K562 (cell line): Measurements from ENCODE around the gene PAFAH1B1. TPM values are rescaled to one million over a fixed set of nuclear protein-coding genes. Genes with fewer than 3 reads are reported as not detected.

Experiments used
- ATAC-seq: fragments of 200-7000 bp; cut with Tn5 transposase; 3 replicates; pipeline ENCODE4 v1.9.1; 2020; ENCODE audit warnings: moderate library complexity
- BruUV-seq: library from RNA; stranded (reverse); fragments of 400-500 nt; replicated peaks from 2 replicates; lab custom pipeline; 2021; lab: Mats Ljungman, UMichigan
- CTCF ChIA-PET: fragments of 300-600 bp; formaldehyde crosslinking; extraction: SDS; loops from one replicate; lab custom pipeline; 2021; ENCODE audit warnings: low intra/inter-chr PET ratio; lab: Yijun Ruan, JAX
- POLR2A ChIA-PET: fragments of 300-600, 350-650 bp; sonication (Branson Sonifier 250); formaldehyde crosslinking; extraction: SDS; loops from one replicate; lab custom pipeline; 2021; ENCODE audit warnings: antibody characterized with exemption, inconsistent platforms; lab: Yijun Ruan, JAX
- DNase-seq, 4 experiments: peaks; one replicate each; pipeline versions ENCODE4 v3.0.0 to v3.0.0-alpha.2; 2011 to 2018; ENCODE audit warnings: low spot score in 3 of 4, mixed read lengths in 3 of 4; ENCODE audit errors: extremely low read depth in 1 of 4
- FAIRE-seq: peaks from 2 replicates; lab custom pipeline; 2011; peaks lifted over from hg19 to GRCh38; lab: Jason Lieb, UNC
- H2AFZ ChIP-seq: 2 replicates; pipeline ENCODE4 v1.6.0; 2011; ENCODE audit warnings: low read depth, low read length, control low read depth, inconsistent platforms
- H3K27ac ChIP-seq: fragments of 200-600 bp; 3 replicates; pipeline ENCODE4 v1.8.0; 2011; ENCODE audit warnings: low read depth, mild to moderate bottlenecking, control low read depth, inconsistent platforms, low read length, moderate library complexity, mixed read lengths; ENCODE audit errors: extremely low read depth
- H3K27me3 ChIP-seq, 2 experiments: fragments of 300-600 bp in 1 of 2; 2 replicates in 1 of 2; 3 replicates in 1 of 2; pipeline versions ENCODE4 v1.6.0 to v1.8.0; 2011; ENCODE audit warnings: inconsistent platforms in 2 of 2, low read length in 2 of 2, mild to moderate bottlenecking in 1 of 2, mixed read lengths in 1 of 2, moderate library complexity in 1 of 2; ENCODE audit not compliant: control insufficient read depth in 2 of 2, insufficient read depth in 2 of 2
- H3K36me3 ChIP-seq: fragments of 300-600 bp; 3 replicates; pipeline ENCODE4 v1.8.0; 2011; ENCODE audit warnings: mild to moderate bottlenecking, low read length, inconsistent platforms; ENCODE audit not compliant: control insufficient read depth, insufficient read depth
- H3K4me1 ChIP-seq, 2 experiments: fragments of 200-600 bp in 1 of 2; replicated peaks in 1 of 2; 2 replicates in 1 of 2; 3 replicates in 1 of 2; pipeline versions ENCODE4 v1.5.1 to v1.8.0; 2011; ENCODE audit warnings: inconsistent platforms in 2 of 2, low read length in 2 of 2, mild to moderate bottlenecking in 1 of 2, mixed read lengths in 1 of 2, moderate library complexity in 1 of 2; ENCODE audit not compliant: control insufficient read depth in 2 of 2, insufficient read depth in 2 of 2
- H3K4me2 ChIP-seq: 2 replicates; pipeline ENCODE4 v1.6.1; 2011; ENCODE audit warnings: low read length, control low read depth, inconsistent platforms, mixed read lengths; ENCODE audit not compliant: insufficient read depth
- H3K4me3 ChIP-seq: fragments of 200-600 bp; sonication (generic), shearing (Covaris generic); 2 replicates; pipeline ENCODE4 v1.5.1; 2016; ENCODE audit warnings: control low read depth, inconsistent platforms
- H3K79me2 ChIP-seq: fragments of 200-600 bp; 3 replicates; pipeline ENCODE4 v1.8.0; 2011; ENCODE audit warnings: low read length, inconsistent platforms; ENCODE audit not compliant: control insufficient read depth, insufficient read depth
- H3K9ac ChIP-seq, 2 experiments: 2 replicates each; pipeline versions ENCODE4 v1.6.0 to v1.6.1; 2011; ENCODE audit warnings: low read depth in 2 of 2, low read length in 2 of 2, control low read depth in 1 of 2, inconsistent platforms in 1 of 2, mild to moderate bottlenecking in 1 of 2, mixed read lengths in 1 of 2; ENCODE audit not compliant: insufficient read depth in 1 of 2
- H3K9me1 ChIP-seq: one replicate; pipeline ENCODE4 v1.6.0; 2011; ENCODE audit warnings: inconsistent platforms, mild to moderate bottlenecking, low read length, moderate library complexity; ENCODE audit not compliant: control insufficient read depth, insufficient read depth
- H3K9me3 ChIP-seq: replicated peaks from 2 replicates; pipeline ENCODE4 v1.5.1; 2011; ENCODE audit warnings: low read depth, low read length, inconsistent platforms; ENCODE audit not compliant: control insufficient read depth, insufficient read depth
- H4K20me1 ChIP-seq: replicated peaks from 2 replicates; pipeline ENCODE4 v1.6.1; 2011; ENCODE audit warnings: low read length, inconsistent platforms, mixed read lengths; ENCODE audit not compliant: control insufficient read depth, insufficient read depth
- CHCHD3 ChIP-seq: fragments of 250-450 bp; sonication (Bioruptor Pico); IDR thresholded peaks from 2 replicates; pipeline ENCODE4 v2.1.2; 2022; ENCODE audit warnings: mild to moderate bottlenecking
- HDAC6 ChIP-seq: IDR thresholded peaks from 2 replicates; pipeline ENCODE4 v1.6.1; 2012; ENCODE audit warnings: low read depth, mild to moderate bottlenecking, control low read depth, inconsistent platforms, low read length, moderate library complexity
- HEY1 ChIP-seq: fragments of 250-450 bp; sonication (Bioruptor Pico); IDR thresholded peaks from 2 replicates; pipeline ENCODE4 v1.5.0; 2020; ENCODE audit warnings: mild to moderate bottlenecking, moderate library complexity, borderline replicate concordance
- HNRNPLL ChIP-seq: fragments of 200-400 bp; formaldehyde crosslinking; IDR thresholded peaks from 2 replicates; pipeline ENCODE4 v1.6.1; 2017; ENCODE audit warnings: low read length, low read depth, mild to moderate bottlenecking; ENCODE audit not compliant: poor library complexity, severe bottlenecking
- KDM4B ChIP-seq, 2 experiments: fragments of 450-650 bp in 1 of 2; sonication (generic) in 1 of 2; IDR thresholded peaks; 2 replicates each; pipeline ENCODE4 v1.6.1; 2016 to 2017; ENCODE audit warnings: borderline replicate concordance in 2 of 2, antibody characterized with exemption in 1 of 2, low read depth in 1 of 2, mild to moderate bottlenecking in 1 of 2
- L3MBTL2 ChIP-seq: fragments of 450-650 bp; IDR thresholded peaks from 2 replicates; pipeline ENCODE4 v1.6.1; 2016; ENCODE audit warnings: mild to moderate bottlenecking, moderate library complexity
- NRF1 ChIP-seq, 2 experiments: fragments of 450-650 bp; IDR thresholded peaks in 1 of 2; conservative IDR thresholded peaks in 1 of 2; 2 replicates each; pipeline ENCODE4 v1.6.1; 2014; ENCODE audit warnings: mild to moderate bottlenecking in 2 of 2
- RB1 ChIP-seq: fragments of 450-650 bp; IDR thresholded peaks from 2 replicates; pipeline ENCODE4 v1.6.1; 2017; ENCODE audit warnings: low read depth, mild to moderate bottlenecking
- SAFB ChIP-seq: fragments of 200-400 bp; formaldehyde crosslinking; IDR thresholded peaks from 2 replicates; pipeline ENCODE4 v1.6.1; 2017; ENCODE audit warnings: low read depth, low read length, borderline replicate concordance
- ZNF507 ChIP-seq: conservative IDR thresholded peaks from 2 replicates; pipeline ENCODE4 v1.6.1; 2017; ENCODE audit warnings: missing genetic modification characterization, missing compliant biosample characterization
- ZNF561 ChIP-seq: fragments of 450-650 bp; formaldehyde crosslinking; conservative IDR thresholded peaks from 2 replicates; pipeline ENCODE4 v1.4.0; 2020; ENCODE audit warnings: mild to moderate bottlenecking, moderate library complexity
- WGBS: fragments of 100-300 bp; shearing (Covaris generic); methylation state at CpG from one replicate; pipeline ENCODE4 v1.1.6; 2016; ENCODE audit warnings: low coverage, mixed read lengths; ENCODE audit not compliant: insufficient coverage; ENCODE audit errors: missing lambda C conversion rate; 5-methylcytosine and 5-hydroxymethylcytosine counted together
- in situ Hi-C: fragments of 300-500 bp; cut with MboI; formaldehyde crosslinking; loops from 4 replicates; pipeline ENCODE4 v1.15.0; 2018; ENCODE audit warnings: inconsistent platforms, mixed read lengths
- intact Hi-C: fragments of 100-400 bp; cut with micrococcal nuclease; formaldehyde crosslinking; loops from 2 replicates; pipeline ENCODE4 v1.14.2; 2022
- polyA plus RNA-seq, 8 experiments: library from polyadenylated mRNA; depleted of rRNA in 4 of 8; stranded (reverse) in 5 of 8; unstranded in 3 of 8; fragments of >200 nt; fragmentation: Nextera tagmentation in 2 of 8; fragmentation: Illumina TruSeq in 1 of 8; extraction: Ambion mirVana in 2 of 8; extraction: Trizol in 1 of 8; gene quantifications; 2 replicates each; pipeline versions ENCODE4 v1.2.1 to v1.2.3, GENCODE V29; 2011 to 2014; ENCODE audit warnings: inconsistent platforms in 1 of 8, missing spikeins in 1 of 8
- total RNA-seq, 7 experiments: library from RNA; depleted of rRNA in 6 of 7; stranded (reverse); fragments of >200 nt in 6 of 7; fragmentation: Illumina TruSeq in 2 of 7; extraction: Trizol in 2 of 7; gene quantifications; 2 replicates each; pipeline versions ENCODE4 v1.2.1 to v1.2.3, GENCODE V29; 2011 to 2021; ENCODE audit warnings: low replicate concordance in 1 of 7
- TF ChIP-seq, protein P1 (sequence below): sonication (generic); formaldehyde crosslinking; IDR thresholded peaks from 2 replicates; pipeline ENCODE4 v1.8.0; 2022; ENCODE audit warnings: mild to moderate bottlenecking, missing genetic modification reagents
- TF ChIP-seq, protein P2 (sequence below), 3 experiments: fragments of 200-800 bp in 1 of 3; fragments of 250-450 bp in 1 of 3; fragments of 450-650 bp in 1 of 3; sonication (Bioruptor Pico) in 1 of 3; sonication (Bioruptor generic) in 1 of 3; formaldehyde crosslinking in 1 of 3; IDR thresholded peaks; 2 replicates each; pipeline versions ENCODE4 v1.6.1 to v1.8.0; 2016 to 2022; ENCODE audit warnings: mild to moderate bottlenecking in 2 of 3, missing genetic modification characterization in 2 of 3, missing compliant biosample characterization in 1 of 3, moderate library complexity in 1 of 3

PAFAH1B1 gene
- total and polyA plus RNA-seq, 9 of the 15 experiments (the other 6 are each of a cell fraction or from before 2014, with no cell fraction given) = 23.3 to 66.4 (median 40.2) TPM

DNA sequence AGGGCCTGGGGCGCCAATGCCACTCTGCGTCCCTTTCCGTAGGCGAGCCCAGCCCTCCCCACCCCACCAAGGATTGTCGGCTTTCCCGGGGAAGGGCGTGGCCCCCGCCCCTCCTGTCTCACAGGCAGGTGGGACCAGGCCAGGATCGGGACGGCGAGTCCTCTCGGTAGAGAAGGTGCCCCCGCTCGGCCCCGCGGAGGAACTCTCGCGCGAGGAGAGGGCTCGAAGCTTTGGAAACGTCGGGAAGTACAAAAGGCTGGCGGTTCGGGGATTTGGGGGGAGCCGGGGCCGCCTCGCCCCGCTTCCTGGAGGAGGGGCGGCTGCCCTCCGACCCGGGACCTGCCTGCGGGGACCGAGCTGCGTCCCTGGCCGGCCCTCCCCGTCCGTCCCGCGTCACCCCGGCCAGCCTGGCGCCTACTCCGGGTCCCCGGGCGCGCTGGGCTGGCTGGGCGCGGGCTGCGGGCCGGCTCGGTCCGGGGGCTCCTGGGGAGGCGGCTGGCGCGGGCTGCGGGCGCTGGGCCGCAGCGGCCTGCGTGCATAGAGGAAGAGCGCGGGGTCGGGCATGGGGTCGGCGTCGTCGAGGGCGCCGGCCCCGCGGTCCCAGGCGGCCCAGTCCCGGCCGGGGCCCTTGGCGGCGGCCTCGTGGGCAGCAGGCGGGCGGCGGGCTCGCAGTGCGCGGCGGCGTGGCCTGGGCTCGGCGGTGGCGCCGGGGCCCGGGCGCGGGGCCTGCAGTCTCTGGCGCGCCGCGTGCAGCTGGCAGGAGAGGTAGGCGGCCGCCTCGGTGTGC lies 130.7 kb downstream of the PAFAH1B1 start (continued):
- TF ChIP-seq, protein P1, sequence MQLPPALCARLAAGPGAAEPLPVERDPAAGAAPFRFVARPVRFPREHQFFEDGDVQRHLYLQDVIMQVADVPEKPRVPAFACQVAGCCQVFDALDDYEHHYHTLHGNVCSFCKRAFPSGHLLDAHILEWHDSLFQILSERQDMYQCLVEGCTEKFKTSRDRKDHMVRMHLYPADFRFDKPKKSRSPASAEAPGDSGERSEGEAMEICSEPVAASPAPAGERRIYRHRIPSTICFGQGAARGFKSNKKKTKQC = no peak

DNA sequence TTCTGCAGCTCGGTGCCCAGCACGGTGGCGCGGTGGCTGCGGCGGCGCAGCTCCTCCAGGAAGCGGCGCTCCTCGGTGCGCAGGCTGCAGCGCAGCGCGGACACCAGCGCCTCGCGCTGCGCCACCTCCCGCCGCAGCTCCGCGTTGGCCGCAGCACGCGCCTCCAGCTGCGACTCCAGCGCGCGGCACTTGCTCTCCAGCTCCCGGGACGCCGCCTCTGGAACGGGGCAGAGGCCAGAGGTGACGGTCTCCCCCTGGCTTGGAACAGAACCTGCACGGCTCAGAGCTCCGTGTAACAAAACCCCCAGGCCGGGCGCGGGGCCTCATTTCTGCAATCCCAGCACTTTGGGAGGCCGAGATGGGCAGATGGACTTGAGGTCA lies 131.3 kb downstream of the PAFAH1B1 start:
- WGBS = 3% methylated on average over 18 of the region's 40 CpGs
- Histone ChIP-seq H3K79me2 (no peaks in the 10 kb centered on the region), H3K4me2 (no peak overlapping the region), H3K4me1 (peaks cover 0 to 25% of the 10 kb centered on the region in 2 experiments; a peak in 3 of 5 replicates), H3K36me3 (no peaks in the 10 kb centered on the region), H2AFZ (no peak overlapping the region), H4K20me1 (0 out of 2 replicates have a peak, but pooled peaks cover 4% of the 10 kb centered on the region), H3K27me3 (peaks cover 0 to 10% of the 10 kb centered on the region in 2 experiments; a peak in 3 of 5 replicates), H3K4me3 (no peak overlapping the region), H3K27ac (no peak overlapping the region), H3K9ac (no peak overlapping the region), H3K9me3 (no peaks in the 10 kb centered on the region), H3K9me1 (no peaks in the 10 kb centered on the region)
- peak; percentile 79 for ATAC-seq
- BruUV-seq = no TSS peak
- DNase-seq = peak in 2 of 4 experiments; percentile 36 to 37
- intact Hi-C loops (no loop called here), in situ Hi-C loops (no loop called here)
- POLR2A ChIA-PET = interaction anchor here (0.6 to 1.0 kb wide), 2 partner anchors 10 to 38 kb away, joined by 3 to 4 read pairs; no protein-coding TSS in a partner anchor
- no peak for FAIRE-seq
- CTCF ChIA-PET = no interaction called here
- TF ChIP-seq HNRNPLL = peak; percentile 43
- TF ChIP-seq, protein P2, sequence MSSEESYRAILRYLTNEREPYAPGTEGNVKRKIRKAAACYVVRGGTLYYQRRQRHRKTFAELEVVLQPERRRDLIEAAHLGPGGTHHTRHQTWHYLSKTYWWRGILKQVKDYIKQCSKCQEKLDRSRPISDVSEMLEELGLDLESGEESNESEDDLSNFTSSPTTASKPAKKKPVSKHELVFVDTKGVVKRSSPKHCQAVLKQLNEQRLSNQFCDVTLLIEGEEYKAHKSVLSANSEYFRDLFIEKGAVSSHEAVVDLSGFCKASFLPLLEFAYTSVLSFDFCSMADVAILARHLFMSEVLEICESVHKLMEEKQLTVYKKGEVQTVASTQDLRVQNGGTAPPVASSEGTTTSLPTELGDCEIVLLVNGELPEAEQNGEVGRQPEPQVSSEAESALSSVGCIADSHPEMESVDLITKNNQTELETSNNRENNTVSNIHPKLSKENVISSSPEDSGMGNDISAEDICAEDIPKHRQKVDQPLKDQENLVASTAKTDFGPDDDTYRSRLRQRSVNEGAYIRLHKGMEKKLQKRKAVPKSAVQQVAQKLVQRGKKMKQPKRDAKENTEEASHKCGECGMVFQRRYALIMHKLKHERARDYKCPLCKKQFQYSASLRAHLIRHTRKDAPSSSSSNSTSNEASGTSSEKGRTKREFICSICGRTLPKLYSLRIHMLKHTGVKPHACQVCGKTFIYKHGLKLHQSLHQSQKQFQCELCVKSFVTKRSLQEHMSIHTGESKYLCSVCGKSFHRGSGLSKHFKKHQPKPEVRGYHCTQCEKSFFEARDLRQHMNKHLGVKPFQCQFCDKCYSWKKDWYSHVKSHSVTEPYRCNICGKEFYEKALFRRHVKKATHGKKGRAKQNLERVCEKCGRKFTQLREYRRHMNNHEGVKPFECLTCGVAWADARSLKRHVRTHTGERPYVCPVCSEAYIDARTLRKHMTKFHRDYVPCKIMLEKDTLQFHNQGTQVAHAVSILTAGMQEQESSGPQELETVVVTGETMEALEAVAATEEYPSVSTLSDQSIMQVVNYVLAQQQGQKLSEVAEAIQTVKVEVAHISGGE (CRISPR knock-in tag; IDR thresholded peaks at IDR 0.05) = no peak
- no peak for TF ChIP-seq CHCHD3 (CRISPR knock-in tag)
- TF ChIP-seq SAFB = no peak
- TF ChIP-seq KDM4B (IDR thresholded peaks at IDR 0.05; ENCODE audit: borderline replicate concordance in 2 of 2, low read depth in 1 of 2) = no peak
- no peak for TF ChIP-seq HEY1 (CRISPR knock-in tag)
- peak; percentile 72 for TF ChIP-seq L3MBTL2
- TF ChIP-seq ZNF561 (CRISPR knock-in tag) = no peak
- TF ChIP-seq ZNF507 = no peak
- peak; percentile 64 to 73; a peak in 3 of 4 replicates for TF ChIP-seq NRF1 (conservative IDR thresholded peaks at IDR 0.05 in 1 of 2, IDR thresholded peaks at IDR 0.05 in 1 of 2)
- TF ChIP-seq HDAC6 = peak; percentile 77; the same call in 1 of the 2 replicates
- 0 out of 2 replicates have a peak, but pooled peaks have one; percentile 15 for TF ChIP-seq RB1
